ENCODE data around the gene CNKSR3.

Gene CNKSR3

GRCh38 chr6:154479771-154480639 lies 30.5 kb downstream of the CNKSR3 start:
- no peak for DNase-seq (ENCODE audit: extremely low read depth, low read depth)

DNA sequence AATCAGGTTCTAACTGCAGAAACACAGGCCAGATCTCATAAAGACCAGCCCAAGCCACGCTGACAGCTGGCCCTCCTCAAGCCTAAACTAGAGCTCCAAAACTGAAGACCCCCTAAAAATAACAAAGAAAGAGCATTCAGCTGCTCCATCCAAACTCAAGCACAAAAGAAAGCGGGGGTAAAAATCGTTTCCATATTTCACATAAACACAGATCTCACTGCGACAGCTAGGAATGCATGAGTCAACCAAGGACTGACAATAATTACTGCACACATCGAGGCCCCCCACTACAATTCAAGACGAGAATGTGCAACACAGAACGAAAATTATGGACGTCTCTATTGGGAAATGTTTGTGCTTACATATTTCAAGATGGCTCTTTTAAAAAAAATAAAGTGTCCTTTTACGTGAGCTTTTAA lies 31.1 kb downstream of the CNKSR3 start:
- TF ChIP-seq CTCF (IDR thresholded peaks at IDR 0.05; ENCODE audit: low read depth, low read length) = no peak

More at GRCh38 chr6:154479771-154480639, 30.5 kb downstream of the CNKSR3 start:
- TF ChIP-seq CTCF (IDR thresholded peaks at IDR 0.05; ENCODE audit: low read depth, low read length) = no peak

DNA sequence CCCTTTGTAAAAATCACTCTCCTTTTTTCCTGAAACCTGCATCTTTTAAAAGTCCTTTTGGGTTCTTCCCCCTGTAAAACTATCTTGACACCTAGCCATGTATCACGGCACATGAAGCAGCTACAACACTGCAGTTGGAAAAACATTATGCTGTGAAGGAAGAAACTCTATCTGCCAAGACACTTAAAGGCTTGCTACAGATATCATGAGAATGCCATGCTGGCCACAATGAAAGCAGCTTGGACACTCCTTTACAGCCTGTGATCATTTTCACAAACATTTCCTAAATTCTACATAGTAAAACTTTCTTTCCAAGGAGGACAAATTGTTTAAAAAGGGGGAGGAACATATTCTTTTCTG lies 31.8 kb downstream of the CNKSR3 start:
- TF ChIP-seq CTCF (IDR thresholded peaks at IDR 0.05; ENCODE audit: low read depth, low read length) = no peak
- no peak for DNase-seq (ENCODE audit: extremely low read depth, low read depth)

More for the DNA sequence above, 31.1 kb downstream of the CNKSR3 start:
- DNase-seq (ENCODE audit: extremely low read depth, low read depth) = no peak

- DNase-seq (ENCODE audit: extremely low read depth, low read depth) = no peak
- TF ChIP-seq CTCF (IDR thresholded peaks at IDR 0.05; ENCODE audit: low read depth, low read length) = no peak
Observed at GRCh38 chr6:154478021-154478700, 32.3 kb downstream of the CNKSR3 start.

GRCh38 chr6:154476494-154476893 lies 34.0 kb downstream of the CNKSR3 start:
- no peak for TF ChIP-seq CTCF (IDR thresholded peaks at IDR 0.05; ENCODE audit: low read depth, low read length)
- no peak for DNase-seq (ENCODE audit: extremely low read depth, low read depth)

GRCh38 chr6:154474648-154475428 lies 35.6 kb downstream of the CNKSR3 start:
- no peak for DNase-seq (ENCODE audit: extremely low read depth, low read depth)
- no peak for TF ChIP-seq CTCF (IDR thresholded peaks at IDR 0.05; ENCODE audit: low read depth, low read length)
